Kidney epithelial cell (primary cell): ENCODE data around the gene PDPR. TPM values are rescaled to one million over a fixed set of nuclear protein-coding genes. Genes with fewer than 3 reads are reported as not detected.
"Not testable (repeated sequence)": the region's sequence is repeated elsewhere in the genome, so short reads cannot be mapped to it uniquely, and the experiment has no call there.

Experiments used
- DNase-seq: peaks from one replicate; pipeline ENCODE4 v3.0.0-alpha.2; 2010; ENCODE audit warnings: low read depth
- H3K27me3 ChIP-seq: 2 replicates; pipeline ENCODE4 v1.6.0; 2011; ENCODE audit warnings: low read length; ENCODE audit not compliant: control insufficient read depth, insufficient read depth
- H3K36me3 ChIP-seq: 2 replicates; pipeline ENCODE4 v1.5.1; 2011; ENCODE audit warnings: low read length; ENCODE audit not compliant: control insufficient read depth, insufficient read depth
- H3K4me3 ChIP-seq: 2 replicates; pipeline ENCODE4 v1.5.1; 2011; ENCODE audit warnings: low read depth, mild to moderate bottlenecking, control low read depth, low read length
- total RNA-seq: library from RNA; depleted of rRNA; stranded (reverse); fragments of >200 nt; gene quantifications from 2 replicates; pipeline ENCODE4 v1.2.3, GENCODE V29; 2015

Gene PDPR
- total RNA-seq, result 26.3 and 29.8 TPM in 2 replicates

- not testable (repeated sequence) for H3K27me3 ChIP-seq, H3K36me3 ChIP-seq
- H3K4me3 ChIP-seq, result peak within 1 kb of the TSS; percentile 73
- DNase-seq, result peak; percentile 32
Measured at GRCh38 chr16:70113982-70114826, at the start of gene PDPR. TSS of gene PDPR (plus strand) at chr16:70114332. CDS start at chr16:70120493, 6,161 bp downstream.

GRCh38 chr16:70064841-70065370, 49.2 kb upstream of the PDPR start:
- DNase-seq, H3K36me3 ChIP-seq, H3K27me3 ChIP-seq: not testable (repeated sequence)
- H3K4me3 ChIP-seq, result peak overlapping the region; percentile 69

- DNase-seq, H3K36me3 ChIP-seq, H3K27me3 ChIP-seq: not testable (repeated sequence)
- H3K4me3 ChIP-seq, result peak overlapping the region; percentile 69
Measured at GRCh38 chr16:70065376-70065745, 48.8 kb upstream of the PDPR start.

GRCh38 chr16:70065746-70066658, 48.1 kb upstream of the PDPR start:
- peak; percentile 52 for DNase-seq
- H3K36me3 ChIP-seq, H3K27me3 ChIP-seq: not testable (repeated sequence)
- H3K4me3 ChIP-seq, result peak overlapping the region; percentile 69

- peak overlapping the region; percentile 69 for H3K4me3 ChIP-seq
- not testable (repeated sequence) for H3K27me3 ChIP-seq, DNase-seq, H3K36me3 ChIP-seq
Measured at GRCh38 chr16:70066751-70067150, 47.4 kb upstream of the PDPR start.

GRCh38 chr16:70079081-70079480, 35.1 kb upstream of the PDPR start:
- not testable (repeated sequence) for H3K36me3 ChIP-seq, H3K4me3 ChIP-seq

GRCh38 chr16:70081219-70081618, 32.9 kb upstream of the PDPR start:
- not testable (repeated sequence) for H3K36me3 ChIP-seq, DNase-seq, H3K4me3 ChIP-seq, H3K27me3 ChIP-seq

More at GRCh38 chr16:70079081-70079480, 35.1 kb upstream of the PDPR start:
- not testable (repeated sequence) for H3K27me3 ChIP-seq, DNase-seq

- not testable (repeated sequence) for H3K36me3 ChIP-seq, DNase-seq, H3K4me3 ChIP-seq, H3K27me3 ChIP-seq
Measured at GRCh38 chr16:70083931-70084330, 30.2 kb upstream of the PDPR start.

- not testable (repeated sequence) for H3K36me3 ChIP-seq, DNase-seq, H3K4me3 ChIP-seq, H3K27me3 ChIP-seq
Measured at GRCh38 chr16:70088160-70088559, 26.0 kb upstream of the PDPR start.

- not testable (repeated sequence) for H3K36me3 ChIP-seq
Measured at GRCh38 chr16:70088877-70089276, 25.3 kb upstream of the PDPR start.

GRCh38 chr16:70089289-70089688, 24.8 kb upstream of the PDPR start:
- not testable (repeated sequence) for H3K27me3 ChIP-seq, DNase-seq, H3K4me3 ChIP-seq, H3K36me3 ChIP-seq

More at GRCh38 chr16:70088877-70089276, 25.3 kb upstream of the PDPR start:
- DNase-seq, H3K4me3 ChIP-seq, H3K27me3 ChIP-seq: not testable (repeated sequence)

- not testable (repeated sequence) for H3K27me3 ChIP-seq, DNase-seq, H3K4me3 ChIP-seq, H3K36me3 ChIP-seq
Measured at GRCh38 chr16:70091104-70091503, 23.0 kb upstream of the PDPR start.

- not testable (repeated sequence) for H3K4me3 ChIP-seq, DNase-seq, H3K36me3 ChIP-seq, H3K27me3 ChIP-seq
Measured at GRCh38 chr16:70094096-70094495, 20.0 kb upstream of the PDPR start.

GRCh38 chr16:70109583-70110279, 4.4 kb upstream of the PDPR start:
- not testable (repeated sequence) for H3K36me3 ChIP-seq, H3K4me3 ChIP-seq, DNase-seq, H3K27me3 ChIP-seq
